Effector memory CD8-positive, alpha-beta T cell (primary cell): ENCODE measurements around the gene VSX1.

Experiments
- ATAC-seq: fragments of 150-1000 bp; cut with Tn5 transposase; replicated peaks from 2 replicates; pipeline ENCODE4 v1.10.0; 2021; ENCODE audit warnings: mild to moderate bottlenecking, moderate library complexity
- DNase-seq, 3 experiments: peaks; one replicate each; pipeline ENCODE4 v3.0.0; 2021
- H3K27ac Mint-ChIP-seq, 2 donors: one replicate each; pipeline ENCODE4 v1.8.0; 2022; ENCODE audit warnings: mild to moderate bottlenecking in 2 of 2, mixed read lengths in 2 of 2, moderate library complexity in 2 of 2
- H3K27me3 Mint-ChIP-seq, 2 donors: one replicate each; pipeline ENCODE4 v1.8.0; 2022; ENCODE audit warnings: mixed read lengths in 2 of 2
- H3K36me3 Mint-ChIP-seq: one replicate; pipeline ENCODE4 v1.8.0; 2022; ENCODE audit warnings: mild to moderate bottlenecking, moderate library complexity, mixed read lengths; ENCODE audit not compliant: insufficient read depth
- H3K4me1 Mint-ChIP-seq, 2 donors: one replicate each; pipeline ENCODE4 v1.8.0; 2022; ENCODE audit warnings: low read depth in 2 of 2, mixed read lengths in 2 of 2
- H3K4me3 Mint-ChIP-seq, 2 donors: one replicate each; pipeline ENCODE4 v1.8.0; 2022; ENCODE audit warnings: mild to moderate bottlenecking in 2 of 2, mixed read lengths in 2 of 2, moderate library complexity in 2 of 2
- H3K9me3 Mint-ChIP-seq, 2 donors: one replicate each; pipeline ENCODE4 v1.8.0; 2022; ENCODE audit warnings: mixed read lengths in 2 of 2

Gene VSX1

DNA sequence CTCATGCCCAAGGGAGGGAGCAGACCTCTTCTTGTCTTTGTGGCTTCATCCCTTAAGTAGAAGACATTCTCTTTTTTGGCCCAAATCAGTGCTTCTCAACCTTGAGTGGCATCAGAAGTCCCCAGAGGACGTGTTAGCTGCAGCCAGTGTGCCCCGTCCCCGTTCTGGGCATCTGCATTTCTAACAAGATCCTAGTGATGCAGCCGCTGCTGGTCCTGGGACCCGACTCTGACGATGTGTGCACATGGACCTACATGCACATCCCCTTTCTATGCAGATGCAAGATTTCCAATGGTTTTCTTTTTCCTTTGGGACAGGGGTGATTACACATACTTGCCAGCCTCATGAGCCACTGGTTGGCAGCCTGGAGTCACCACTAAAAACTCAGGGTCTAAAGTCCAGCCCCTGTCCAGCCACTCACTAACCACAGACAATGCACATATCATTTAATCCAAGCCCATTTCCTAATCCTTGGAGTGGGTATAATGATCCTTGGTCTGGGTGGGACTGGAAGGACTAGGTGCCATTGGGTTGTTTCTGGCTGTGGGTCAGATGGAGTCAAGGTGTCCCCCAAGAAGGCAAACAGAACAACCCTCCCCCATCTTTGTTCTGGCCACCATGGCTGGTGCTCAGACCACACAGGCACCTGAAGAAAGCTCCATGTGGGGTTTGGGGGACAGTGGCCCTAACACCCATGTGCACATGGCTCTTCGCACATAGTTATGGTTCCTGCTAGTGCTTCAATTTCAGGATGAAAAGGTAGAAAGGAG, 30.4 kb downstream of the VSX1 start:
- DNase-seq (no peak), ATAC-seq (no peak)
- Mint-ChIP-seq H3K9me3 (no peaks in the 10 kb centered on the region), H3K36me3 (peaks cover 19% of the 10 kb centered on the region), H3K27me3 (no peaks in the 10 kb centered on the region), H3K27ac (peak overlapping the region; percentile 58 to 79), H3K4me3 (peak overlapping the region in 1 of 2 donors; percentile 1), H3K4me1 (peaks cover 53 to 66% of the 10 kb centered on the region in 2 donors)

DNA sequence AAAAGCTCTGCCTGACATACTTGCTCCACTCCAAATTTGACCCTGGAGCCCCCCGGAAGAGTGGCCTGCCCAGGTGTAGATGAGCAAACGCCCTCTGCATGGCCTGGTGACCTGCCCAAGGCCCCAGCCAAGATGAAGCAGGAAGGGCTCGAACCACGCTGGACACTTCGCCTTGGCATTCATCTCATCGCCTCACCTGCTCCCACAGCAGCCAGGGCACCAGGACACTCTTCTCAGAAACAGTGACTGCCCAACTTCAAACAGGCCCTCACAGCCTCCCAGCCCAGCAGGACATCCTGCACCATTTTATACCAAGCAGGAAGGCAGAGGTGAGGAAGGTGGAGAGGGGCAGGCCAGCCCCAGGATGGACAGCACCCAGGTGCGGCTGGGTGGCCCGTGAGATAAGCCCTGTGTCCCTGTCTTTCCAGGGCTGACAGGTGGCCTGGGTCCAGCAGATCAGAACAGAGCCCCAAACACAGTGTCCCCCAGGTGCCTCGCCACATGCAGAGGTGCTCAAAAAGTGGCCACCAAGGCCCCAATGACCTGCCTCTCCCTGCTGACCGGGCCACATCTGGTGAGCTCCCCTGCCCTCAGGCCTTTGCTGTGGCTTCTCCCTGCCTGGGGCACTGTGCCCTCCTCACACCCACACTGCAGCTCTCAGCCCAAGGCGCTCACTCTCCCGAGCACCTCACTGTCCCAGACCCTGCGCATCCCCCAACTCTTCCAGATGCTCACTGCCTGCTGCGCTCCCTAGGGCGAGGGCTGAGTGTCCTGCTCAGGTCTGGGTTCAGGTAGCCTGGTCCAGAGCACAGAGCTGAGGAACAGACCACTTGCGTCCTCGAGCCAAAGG, 31.2 kb downstream of the VSX1 start:
- DNase-seq, result no peak
- H3K4me1 Mint-ChIP-seq, result peaks cover 48 to 59% of the 10 kb centered on the region in 2 donors
- peak overlapping the region; percentile 1 to 11 for H3K4me3 Mint-ChIP-seq
- peak overlapping the region; percentile 58 to 79 for H3K27ac Mint-ChIP-seq
- H3K36me3 Mint-ChIP-seq, result peaks cover 20% of the 10 kb centered on the region
- no peaks in the 10 kb centered on the region for H3K27me3 Mint-ChIP-seq
- no peaks in the 10 kb centered on the region for H3K9me3 Mint-ChIP-seq
- ATAC-seq, result no peak

DNA sequence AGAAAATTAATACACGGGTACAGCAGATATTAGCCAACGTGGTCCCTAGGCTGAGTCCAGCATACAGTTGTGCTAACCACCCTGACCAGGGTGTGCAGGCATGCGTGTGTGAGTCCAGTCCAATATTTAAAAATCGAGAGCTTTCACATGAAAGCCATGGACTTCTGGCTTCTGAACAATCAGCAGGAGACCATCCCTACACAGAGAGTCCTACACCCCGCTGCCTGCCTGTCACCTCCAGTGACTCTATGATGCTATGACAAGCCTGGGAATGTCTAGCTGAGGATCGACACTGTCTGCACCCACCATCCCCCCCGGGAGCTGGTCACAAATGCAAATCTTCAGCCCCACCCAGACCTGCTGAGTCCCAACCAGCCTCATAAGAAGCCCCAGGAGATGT, 31.9 kb downstream of the VSX1 start:
- Mint-ChIP-seq H3K9me3 (no peaks in the 10 kb centered on the region), H3K4me1 (peaks cover 52% of the 10 kb centered on the region in 2 donors), H3K4me3 (no peak overlapping the region), H3K27ac (peak overlapping the region; percentile 47 to 58), H3K36me3 (peaks cover 26% of the 10 kb centered on the region), H3K27me3 (no peaks in the 10 kb centered on the region)
- DNase-seq (no peak), ATAC-seq (no peak)

DNA sequence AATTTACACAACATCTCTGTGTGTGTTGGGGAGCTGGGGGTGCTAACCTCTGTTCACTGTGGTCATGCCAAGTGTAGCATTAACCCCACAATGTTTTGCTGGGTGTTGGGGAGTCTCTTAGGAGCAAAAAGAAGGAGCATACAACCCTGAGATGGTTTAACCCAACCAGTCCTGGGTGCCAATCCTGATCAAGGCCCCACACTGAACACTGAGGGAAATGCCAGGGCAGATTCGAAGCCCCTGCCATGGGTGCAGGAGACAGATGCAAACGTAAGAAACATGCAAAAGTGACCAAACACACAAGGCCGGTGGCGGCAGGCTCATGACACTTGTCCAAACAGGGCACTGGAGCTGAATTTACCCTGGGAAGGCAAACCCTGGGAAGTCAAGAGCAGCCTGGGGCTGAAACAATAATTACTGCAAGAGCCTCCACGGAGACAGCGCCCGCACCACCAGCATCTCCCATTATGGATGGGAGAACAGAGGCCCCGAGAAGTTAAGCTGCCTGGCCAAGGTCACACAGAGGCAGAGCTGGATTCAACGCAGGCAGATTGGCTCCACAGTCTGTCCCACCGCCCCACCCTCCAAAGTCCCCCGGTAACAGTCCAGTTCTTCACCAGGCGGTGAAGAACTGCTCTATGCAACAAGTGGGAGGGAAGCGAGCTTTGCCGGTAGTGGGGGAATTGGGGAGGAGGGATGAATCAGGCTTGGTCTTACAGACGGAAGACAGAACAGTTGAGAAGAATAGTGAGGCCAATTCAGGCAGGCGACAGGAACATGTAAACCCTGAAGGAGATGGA, 32.5 kb downstream of the VSX1 start:
- Mint-ChIP-seq H3K36me3 (peaks cover 27% of the 10 kb centered on the region), H3K27ac (peak overlapping the region; percentile 47 to 58), H3K9me3 (no peaks in the 10 kb centered on the region), H3K4me1 (peaks cover 46 to 49% of the 10 kb centered on the region in 2 donors), H3K4me3 (peak overlapping the region in 1 of 2 donors; percentile 18), H3K27me3 (no peaks in the 10 kb centered on the region)
- DNase-seq (no peak), ATAC-seq (no peak)

DNA sequence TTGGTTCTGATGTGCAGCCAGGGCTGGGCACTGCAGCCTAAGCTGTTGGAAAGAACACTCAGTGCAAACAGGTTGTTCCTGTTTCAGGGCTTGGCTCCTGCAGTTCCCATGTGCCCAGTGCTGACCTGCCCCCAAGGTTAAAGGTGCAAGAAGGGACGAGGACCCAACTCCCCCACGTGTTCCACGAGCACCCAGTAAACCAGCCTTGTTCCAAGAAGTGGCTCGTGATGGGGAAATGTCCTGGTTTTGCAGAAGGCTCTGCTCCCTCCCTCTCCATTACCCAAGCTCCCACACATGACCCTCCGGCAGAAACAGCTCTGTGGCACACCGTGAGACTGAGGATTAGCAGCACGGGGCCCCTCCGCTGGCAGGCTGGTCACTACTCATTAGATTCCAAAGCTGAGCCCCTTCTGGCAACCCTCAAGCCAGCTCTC, 33.4 kb downstream of the VSX1 start:
- H3K27ac Mint-ChIP-seq, result peak overlapping the region; percentile 47 to 58

DNA sequence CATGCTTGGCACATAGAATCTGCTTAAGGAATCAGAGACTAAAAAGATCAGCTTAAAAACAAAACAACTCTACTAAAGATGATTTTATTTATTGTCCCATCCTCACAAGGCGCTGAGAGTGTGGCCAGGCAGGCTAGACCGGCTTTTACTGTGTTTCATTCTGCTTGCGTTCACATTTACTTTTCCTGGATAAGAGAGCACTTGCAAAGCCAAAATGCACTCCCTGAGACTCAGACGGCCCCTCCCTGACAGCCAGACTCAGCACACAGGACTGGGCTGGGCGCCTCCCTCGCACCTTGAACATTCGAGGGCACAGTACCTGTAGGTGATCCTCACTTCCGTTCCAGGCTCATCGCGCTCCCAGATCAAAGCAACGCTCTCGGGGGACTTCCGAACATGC, 34.2 kb downstream of the VSX1 start:
- DNase-seq (no peak), ATAC-seq (no peak)
- H3K4me3 Mint-ChIP-seq, result no peak overlapping the region
- peaks cover 43 to 46% of the 10 kb centered on the region in 2 donors for H3K4me1 Mint-ChIP-seq
- H3K27me3 Mint-ChIP-seq, result no peaks in the 10 kb centered on the region
- no peak overlapping the region for H3K27ac Mint-ChIP-seq
- peaks cover 36% of the 10 kb centered on the region for H3K36me3 Mint-ChIP-seq
- no peaks in the 10 kb centered on the region for H3K9me3 Mint-ChIP-seq

More for the DNA sequence above, 33.4 kb downstream of the VSX1 start:
- Mint-ChIP-seq H3K36me3 (peaks cover 32% of the 10 kb centered on the region), H3K27me3 (no peaks in the 10 kb centered on the region), H3K9me3 (no peaks in the 10 kb centered on the region), H3K4me1 (peaks cover 41 to 42% of the 10 kb centered on the region in 2 donors), H3K4me3 (no peak overlapping the region)
- DNase-seq, result no peak
- ATAC-seq, result no peak

DNA sequence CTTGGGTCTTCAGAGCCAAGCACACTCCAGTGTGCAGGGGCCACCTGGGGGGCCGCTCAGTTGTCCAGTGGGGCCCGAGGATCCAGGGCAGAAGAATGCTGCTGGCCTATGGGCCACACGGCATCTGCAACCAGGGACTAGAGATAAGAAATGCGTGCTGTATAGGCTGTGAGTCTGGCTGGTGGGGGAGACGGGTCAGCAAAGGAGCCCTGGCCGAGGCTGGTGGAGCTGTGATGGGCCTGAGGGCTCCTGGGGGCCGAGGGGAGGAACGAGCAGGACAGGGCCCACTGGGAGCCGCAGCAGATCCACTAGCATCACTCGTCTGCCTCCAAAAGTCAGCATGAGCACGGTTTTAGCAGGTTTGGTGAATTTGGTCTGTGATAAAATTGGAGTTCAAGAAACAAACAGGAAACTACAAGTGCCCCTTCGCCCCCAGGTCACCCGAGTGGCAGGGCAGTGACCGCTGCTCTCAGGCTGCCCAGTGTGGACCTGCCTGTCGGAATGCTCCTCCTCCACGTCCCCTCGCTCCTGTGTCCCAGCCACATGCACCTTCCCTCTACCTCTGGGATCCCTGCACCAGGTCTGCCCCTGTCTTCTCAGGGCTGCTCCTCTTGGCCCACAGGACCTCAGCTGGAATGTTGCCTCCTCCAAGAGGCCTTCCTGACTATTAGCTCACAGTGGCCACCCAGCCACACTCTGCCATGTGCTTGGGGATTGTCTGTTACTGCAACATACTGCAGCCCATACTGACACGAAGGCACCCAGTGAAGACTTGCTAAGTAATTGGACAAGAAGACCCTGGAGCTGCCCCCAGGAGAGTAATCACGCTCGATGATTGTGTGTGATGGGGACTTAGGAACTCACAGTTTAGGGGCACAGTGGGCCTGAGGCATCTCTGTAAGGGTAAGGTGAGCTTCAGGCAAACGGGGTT, 34.9 kb downstream of the VSX1 start:
- peaks cover 41 to 52% of the 10 kb centered on the region in 2 donors for H3K4me1 Mint-ChIP-seq
- H3K27me3 Mint-ChIP-seq, result no peaks in the 10 kb centered on the region
- no peak for ATAC-seq
- no peaks in the 10 kb centered on the region for H3K9me3 Mint-ChIP-seq
- H3K36me3 Mint-ChIP-seq, result peaks cover 36% of the 10 kb centered on the region
- H3K27ac Mint-ChIP-seq, result peak overlapping the region; percentile 64 to 92
- no peak overlapping the region for H3K4me3 Mint-ChIP-seq
- no peak for DNase-seq

DNA sequence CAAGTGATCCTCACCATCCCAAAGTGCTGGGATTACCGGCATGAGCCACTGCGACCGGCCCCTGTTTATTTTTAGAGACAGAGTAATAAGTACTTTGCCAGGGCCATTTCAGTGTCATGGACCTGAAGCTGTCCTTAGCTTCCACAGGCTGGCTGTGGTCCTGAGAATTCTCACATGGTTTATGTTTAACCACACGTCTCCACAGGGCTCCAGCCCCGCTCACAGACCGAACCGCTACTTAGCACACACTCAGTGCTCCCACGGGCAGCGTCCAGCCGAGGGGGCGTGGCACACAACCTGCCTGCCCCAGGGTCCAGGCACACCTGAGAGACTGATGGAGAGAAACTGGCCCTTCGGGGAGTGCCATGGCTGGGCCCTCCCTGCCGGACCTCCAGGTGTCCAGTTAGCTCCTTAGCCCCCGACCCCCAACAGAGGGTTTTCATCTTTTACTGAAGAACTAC, 35.7 kb downstream of the VSX1 start:
- DNase-seq (no peak), ATAC-seq (no peak)
- H3K27me3 Mint-ChIP-seq, result no peaks in the 10 kb centered on the region
- peaks cover 37% of the 10 kb centered on the region for H3K36me3 Mint-ChIP-seq
- no peak overlapping the region for H3K4me3 Mint-ChIP-seq
- H3K9me3 Mint-ChIP-seq, result no peaks in the 10 kb centered on the region
- peak overlapping the region; percentile 64 to 92 for H3K27ac Mint-ChIP-seq
- peaks cover 41 to 51% of the 10 kb centered on the region in 2 donors for H3K4me1 Mint-ChIP-seq

DNA sequence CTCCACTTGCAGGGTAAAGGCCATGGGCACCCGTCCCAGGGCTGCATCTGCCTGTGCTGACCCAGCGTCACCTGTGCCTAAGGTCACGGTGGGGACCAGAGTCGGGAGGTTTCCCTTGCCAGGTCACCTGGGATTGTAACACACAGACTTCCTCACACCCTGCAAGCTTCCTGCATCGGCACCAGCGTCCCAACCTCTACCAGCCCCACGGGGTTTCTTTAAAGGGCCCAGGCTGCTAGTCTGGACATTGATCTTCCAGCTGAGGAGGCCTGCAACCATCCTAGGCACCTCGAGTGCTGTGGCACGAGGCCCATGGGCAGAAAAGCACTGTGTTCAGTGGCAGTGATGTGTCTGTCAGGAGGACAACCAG, 36.6 kb downstream of the VSX1 start:
- peaks cover 39% of the 10 kb centered on the region for H3K36me3 Mint-ChIP-seq
- DNase-seq (no peak), ATAC-seq (no peak)
- peak overlapping the region in 1 of 2 donors; percentile 92 for H3K27ac Mint-ChIP-seq
- H3K4me3 Mint-ChIP-seq, result no peak overlapping the region
- no peaks in the 10 kb centered on the region for H3K27me3 Mint-ChIP-seq
- H3K9me3 Mint-ChIP-seq, result no peaks in the 10 kb centered on the region
- peaks cover 39 to 43% of the 10 kb centered on the region in 2 donors for H3K4me1 Mint-ChIP-seq

DNA sequence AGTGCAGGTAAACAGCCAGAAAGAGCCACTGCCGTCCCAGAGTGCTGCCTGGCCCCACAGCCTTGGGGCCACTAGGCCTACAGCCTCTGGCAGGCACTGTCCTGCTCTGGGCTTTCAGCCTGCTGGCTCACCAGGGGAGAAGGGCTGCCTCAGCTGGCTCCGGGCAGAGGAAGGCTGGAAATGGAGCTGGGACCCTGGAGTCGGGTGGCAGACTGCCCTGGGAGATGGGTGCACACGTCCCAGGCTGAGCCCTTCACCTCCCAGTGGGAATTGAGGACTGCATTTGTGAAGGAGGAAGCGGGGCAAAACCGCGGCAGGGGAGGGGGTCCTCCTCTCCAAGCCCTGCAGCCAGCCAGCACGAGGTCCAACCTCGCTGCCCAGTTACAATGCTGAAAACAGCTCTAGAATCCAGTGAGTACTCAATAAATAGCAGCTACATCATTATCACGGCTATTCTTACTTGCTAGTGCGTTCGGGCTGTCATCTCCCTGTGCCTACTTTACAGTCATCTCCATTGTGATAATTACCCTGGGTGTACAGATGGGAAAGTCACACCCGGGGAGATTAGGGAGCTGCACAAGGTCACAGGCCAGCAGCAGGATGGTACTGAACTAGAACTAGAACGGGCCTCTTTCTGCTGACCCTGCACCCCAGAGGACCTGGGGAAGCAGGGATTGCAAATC, 37.1 kb downstream of the VSX1 start:
- ATAC-seq (no peak), DNase-seq (no peak)
- Mint-ChIP-seq H3K27me3 (no peaks in the 10 kb centered on the region), H3K4me1 (peaks cover 37 to 42% of the 10 kb centered on the region in 2 donors), H3K9me3 (no peaks in the 10 kb centered on the region), H3K27ac (peak overlapping the region; percentile 92 to 96), H3K36me3 (peaks cover 39% of the 10 kb centered on the region), H3K4me3 (no peak overlapping the region)

DNA sequence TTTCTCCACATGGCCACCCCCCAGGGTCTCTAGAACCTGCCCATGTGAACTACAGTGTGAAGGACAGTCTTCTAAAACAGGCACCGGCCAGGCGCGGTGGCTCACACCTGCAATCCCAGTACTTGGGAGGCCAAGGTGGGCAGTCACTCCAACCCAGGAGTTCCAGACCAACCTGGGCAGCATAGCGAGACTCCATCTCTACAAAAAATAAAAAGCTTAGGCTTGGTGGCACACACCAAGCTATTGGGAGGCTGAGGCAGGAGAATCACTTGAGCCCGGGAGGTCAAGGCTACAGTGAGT, 37.7 kb downstream of the VSX1 start:
- H3K27ac Mint-ChIP-seq, result peak overlapping the region; percentile 92 to 96
- peak overlapping the region in 1 of 2 donors; percentile 8 for H3K4me3 Mint-ChIP-seq
- H3K4me1 Mint-ChIP-seq, result peaks cover 31 to 40% of the 10 kb centered on the region in 2 donors
- H3K27me3 Mint-ChIP-seq, result no peaks in the 10 kb centered on the region
- peaks cover 36% of the 10 kb centered on the region for H3K36me3 Mint-ChIP-seq
- no peak for DNase-seq
- no peak for ATAC-seq
- no peaks in the 10 kb centered on the region for H3K9me3 Mint-ChIP-seq
